Tibial nerve (tissue), 4 donors: ENCODE data around the gene SOX18. TPM values are rescaled to one million over a fixed set of nuclear protein-coding genes. Genes with fewer than 3 reads are reported as not detected.

Source experiments
- DNase-seq, 2 donors: peaks; one replicate each; pipeline ENCODE4 v3.0.0-alpha.2; 2019; ENCODE audit warnings: low spot score in 2 of 2
- H3K27ac ChIP-seq, 4 donors: fragments of 200-600 bp; sonication (generic) in 3 of 4; one replicate each; pipeline ENCODE4 v1.5.1; 2017 to 2019; ENCODE audit warnings: mild to moderate bottlenecking in 1 of 4
- H3K27me3 ChIP-seq, 2 donors: fragments of 200-600 bp; sonication (generic) in 1 of 2; one replicate each; pipeline versions ENCODE4 v1.5.1 to v1.6.0; 2017 to 2019
- H3K36me3 ChIP-seq, 3 donors: fragments of 200-600 bp; sonication (generic); one replicate each; pipeline ENCODE4 v1.5.1; 2018 to 2019
- H3K4me1 ChIP-seq, 4 donors: fragments of 200-600 bp; sonication (generic) in 3 of 4; one replicate each; pipeline ENCODE4 v1.5.1; 2017 to 2019
- H3K4me3 ChIP-seq, 4 donors: fragments of 200-600 bp; sonication (generic) in 3 of 4; one replicate each; pipeline ENCODE4 v1.5.1; 2017 to 2019; ENCODE audit warnings: mild to moderate bottlenecking in 1 of 4, moderate library complexity in 1 of 4
- H3K9me3 ChIP-seq, 4 donors: fragments of 200-600 bp; sonication (generic) in 3 of 4; one replicate each; pipeline ENCODE4 v1.5.1; 2017 to 2019
- CTCF ChIP-seq, 5 experiments: fragments of 200-600 bp in 3 of 5; fragments of 450-650 bp in 2 of 5; sonication (generic) in 3 of 5; IDR thresholded peaks; one replicate each; pipeline ENCODE4 v1.5.1; 2016 to 2019; ENCODE audit warnings: antibody characterized with exemption in 5 of 5, mild to moderate bottlenecking in 3 of 5, moderate library complexity in 2 of 5
- EP300 ChIP-seq, 2 donors: sonication (generic); formaldehyde crosslinking; IDR thresholded peaks; one replicate each; pipeline ENCODE4 v1.6.1; 2017; ENCODE audit warnings: antibody characterized with exemption in 2 of 2, mild to moderate bottlenecking in 1 of 2
- POLR2A ChIP-seq, 2 donors: fragments of 450-650 bp; IDR thresholded peaks; one replicate each; pipeline ENCODE4 v1.6.1; 2017; ENCODE audit warnings: antibody characterized with exemption in 2 of 2, mild to moderate bottlenecking in 2 of 2, moderate library complexity in 2 of 2
- WGBS, 2 donors: methylation state at CpG; one replicate each; pipeline ENCODE4 v1.1.5; 2018; 5-methylcytosine and 5-hydroxymethylcytosine counted together
- total RNA-seq, 4 donors: library from RNA; depleted of rRNA; stranded (reverse); fragments of >200 nt; gene quantifications; one replicate each; pipeline ENCODE4 v1.1.0, GENCODE V29; 2016

The SOX18 gene
- total RNA-seq, 4 donors from 2014 or later: 4.6 to 44.6 (median 21.4) TPM

- no peak overlapping the region for H3K4me3 ChIP-seq
These were observed 21.0 kb upstream of the SOX18 start for GRCh38 chr20:64070244-64070993.

GRCh38 chr20:64069614-64070243 lies 20.3 kb upstream of the SOX18 start:
- no peak overlapping the region for H3K27ac ChIP-seq
- peaks cover 0 to 75% (median 0%) of the 10 kb centered on the region in 3 donors for H3K36me3 ChIP-seq
- no peak for DNase-seq
- no peak overlapping the region for H3K4me3 ChIP-seq
- 57 to 58% methylated on average over 12 to 14 of the region's 14 CpGs for WGBS, 2 donors
- no peaks in the 10 kb centered on the region for H3K9me3 ChIP-seq
- no peaks in the 10 kb centered on the region for H3K27me3 ChIP-seq
- TF ChIP-seq POLR2A (IDR thresholded peaks at IDR 0.05) (no peak), EP300 (IDR thresholded peaks at IDR 0.05) (no peak), CTCF (IDR thresholded peaks at IDR 0.05) (peak; percentile 40 to 60 (median 56))
- H3K4me1 ChIP-seq: peaks cover 0 to 21% (median 7%) of the 10 kb centered on the region in 4 donors

More at GRCh38 chr20:64070244-64070993, 21.0 kb upstream of the SOX18 start:
- Histone ChIP-seq H3K27me3 (no peaks in the 10 kb centered on the region), H3K27ac (no peak overlapping the region), H3K9me3 (no peaks in the 10 kb centered on the region), H3K36me3 (peaks cover 0 to 82% (median 0%) of the 10 kb centered on the region in 3 donors), H3K4me1 (peaks cover 0 to 14% (median 3%) of the 10 kb centered on the region in 4 donors)
- DNase-seq: no peak
- TF ChIP-seq POLR2A (IDR thresholded peaks at IDR 0.05) (no peak), CTCF (IDR thresholded peaks at IDR 0.05) (no peak), EP300 (IDR thresholded peaks at IDR 0.05) (no peak)
- WGBS, 2 donors: 91 to 94% methylated on average over 21 to 27 of the region's 31 CpGs

GRCh38 chr20:64069209-64069613 lies 19.8 kb upstream of the SOX18 start:
- H3K9me3 ChIP-seq: no peaks in the 10 kb centered on the region
- no peaks in the 10 kb centered on the region for H3K27me3 ChIP-seq
- no peak overlapping the region for H3K27ac ChIP-seq
- no peak for TF ChIP-seq EP300 (IDR thresholded peaks at IDR 0.05)
- no peak for TF ChIP-seq CTCF (IDR thresholded peaks at IDR 0.05)
- no peak for TF ChIP-seq POLR2A (IDR thresholded peaks at IDR 0.05)
- no peak for DNase-seq
- H3K4me3 ChIP-seq: no peak overlapping the region
- H3K36me3 ChIP-seq: peaks cover 0 to 70% (median 0%) of the 10 kb centered on the region in 3 donors
- 83 to 89% methylated on average over 2 to 20 of the region's 20 CpGs for WGBS, 2 donors
- H3K4me1 ChIP-seq: peaks cover 0 to 26% (median 11%) of the 10 kb centered on the region in 4 donors

- peaks cover 0 to 32% (median 17%) of the 10 kb centered on the region in 4 donors for H3K4me1 ChIP-seq
- DNase-seq: no peak
These were observed 19.2 kb upstream of the SOX18 start for GRCh38 chr20:64068386-64069208.

More at GRCh38 chr20:64068386-64069208, 19.2 kb upstream of the SOX18 start:
- Histone ChIP-seq H3K36me3 (peaks cover 0 to 64% (median 0%) of the 10 kb centered on the region in 3 donors), H3K27me3 (no peaks in the 10 kb centered on the region), H3K27ac (no peak overlapping the region), H3K4me3 (no peak overlapping the region), H3K9me3 (no peaks in the 10 kb centered on the region)
- 74 to 78% methylated on average over 12 of the region's 12 CpGs for WGBS, 2 donors
- TF ChIP-seq CTCF (IDR thresholded peaks at IDR 0.05) (no peak), POLR2A (IDR thresholded peaks at IDR 0.05) (no peak), EP300 (IDR thresholded peaks at IDR 0.05) (no peak)
